AG04449 (cell line): Measurements from ENCODE around the gene PLET1.

Experiments used
- CTCF ChIA-PET: fragments of 350-600 bp; formaldehyde crosslinking; extraction: SDS; loops from one replicate; lab custom pipeline; 2021; ENCODE audit warnings: antibody characterized with exemption; lab: Yijun Ruan, JAX
- POLR2A ChIA-PET: fragments of 400-600, 350-600 bp; formaldehyde crosslinking; extraction: SDS; loops from one replicate; lab custom pipeline; 2020; ENCODE audit warnings: antibody characterized with exemption, inconsistent platforms; lab: Yijun Ruan, JAX
- DNase-seq: peaks from one replicate; pipeline ENCODE4 v3.0.0-alpha.2; 2010; ENCODE audit warnings: low read depth, low spot score
- H3K4me3 ChIP-seq: 2 replicates; pipeline ENCODE4 v1.5.1; 2011; ENCODE audit warnings: low read depth, mild to moderate bottlenecking, control low read depth, low read length
- CTCF ChIP-seq: IDR thresholded peaks from one replicate; pipeline ENCODE4 v1.5.1; 2011; ENCODE audit warnings: mild to moderate bottlenecking, moderate library complexity, low read length, control low read depth, inconsistent platforms; ENCODE audit not compliant: insufficient read depth; ENCODE audit errors: missing control alignments

The PLET1 gene

GRCh38 chr11:112303616-112304015 is 43.0 kb upstream of the PLET1 start:
- ChIA-PET POLR2A (no interaction called here), CTCF (interaction anchor here (0.6 to 1.8 kb wide), 2 partner anchors 15 to 77 kb away, joined by 3 to 5 read pairs; partner anchors contain the start of gene PTS)
- DNase-seq, result no peak
- no peak for TF ChIP-seq CTCF
- no peak overlapping the region for H3K4me3 ChIP-seq

- no peak for DNase-seq
- TF ChIP-seq CTCF, result no peak
- H3K4me3 ChIP-seq, result no peak overlapping the region
- CTCF ChIA-PET, result interaction anchor here (1.3 to 1.8 kb wide), 2 partner anchors 14 to 17 kb away, joined by 3 to 5 read pairs; no protein-coding TSS in a partner anchor
- POLR2A ChIA-PET, result no interaction called here
Observed at GRCh38 chr11:112302226-112302868, 41.7 kb upstream of the PLET1 start.

GRCh38 chr11:112300094-112300786 is 39.6 kb upstream of the PLET1 start:
- DNase-seq, result no peak
- ChIA-PET POLR2A (no interaction called here), CTCF (interaction anchor here (1.5 kb wide), 1 partner anchor 21 kb away, joined by 7 read pairs; no protein-coding TSS in a partner anchor)
- no peak for TF ChIP-seq CTCF
- no peak overlapping the region for H3K4me3 ChIP-seq

GRCh38 chr11:112298535-112298934 is 37.9 kb upstream of the PLET1 start:
- no peak for DNase-seq
- TF ChIP-seq CTCF, result no peak
- no peak overlapping the region for H3K4me3 ChIP-seq
- ChIA-PET POLR2A (no interaction called here), CTCF (no interaction called here)

GRCh38 chr11:112297248-112297866 is 36.7 kb upstream of the PLET1 start:
- ChIA-PET CTCF (no interaction called here), POLR2A (no interaction called here)
- no peak for DNase-seq
- no peak overlapping the region for H3K4me3 ChIP-seq
- no peak for TF ChIP-seq CTCF

GRCh38 chr11:112296044-112296443 is 35.4 kb upstream of the PLET1 start:
- CTCF ChIA-PET, result interaction anchor here (1.0 kb wide), 1 partner anchor 159 kb away, joined by 3 read pairs; no protein-coding TSS in a partner anchor
- H3K4me3 ChIP-seq, result no peak overlapping the region
- DNase-seq, result no peak
- POLR2A ChIA-PET, result no interaction called here
- no peak for TF ChIP-seq CTCF
